ENCODE data around the gene BTNL8.

The BTNL8 gene

GRCh38 chr5:180977852-180978251, 78.9 kb downstream of the BTNL8 start:
- no peak for DNase-seq (ENCODE audit: low read depth)
- no peak overlapping the region for H3K4me3 ChIP-seq (ENCODE audit: low read length)
- TF ChIP-seq CTCF (conservative IDR thresholded peaks at IDR 0.05; ENCODE audit: low read depth, low read length): no peak

GRCh38 chr5:180982008-180982741, 83.2 kb downstream of the BTNL8 start:
- no peak overlapping the region for H3K4me3 ChIP-seq (ENCODE audit: low read length)
- no peak for DNase-seq (ENCODE audit: low read depth)
- no peak for TF ChIP-seq CTCF (conservative IDR thresholded peaks at IDR 0.05; ENCODE audit: low read depth, low read length)

- no peak overlapping the region for H3K4me3 ChIP-seq (ENCODE audit: low read length)
- no peak for DNase-seq (ENCODE audit: low read depth)
- TF ChIP-seq CTCF (conservative IDR thresholded peaks at IDR 0.05; ENCODE audit: low read depth, low read length): no peak
Measured at GRCh38 chr5:180988016-180988415, 89.1 kb downstream of the BTNL8 start.

GRCh38 chr5:180988592-180988991, 89.6 kb downstream of the BTNL8 start, which contains the start of gene BTNL3:
Gene BTNL3 (plus strand): TSS chr5:180988846. CDS start chr5:180989029, 183 bp downstream.
- no peak for DNase-seq (ENCODE audit: low read depth)
- TF ChIP-seq CTCF (conservative IDR thresholded peaks at IDR 0.05; ENCODE audit: low read depth, low read length): no peak
- no peak within 1 kb of the TSS for H3K4me3 ChIP-seq (ENCODE audit: low read length)

- no peak overlapping the region for H3K4me3 ChIP-seq (ENCODE audit: low read length)
- TF ChIP-seq CTCF (conservative IDR thresholded peaks at IDR 0.05; ENCODE audit: low read depth, low read length): no peak
- DNase-seq (ENCODE audit: low read depth): no peak
Measured at GRCh38 chr5:180990086-180990881, 91.3 kb downstream of the BTNL8 start.

- no peak for DNase-seq (ENCODE audit: low read depth)
- no peak overlapping the region for H3K4me3 ChIP-seq (ENCODE audit: low read length)
- TF ChIP-seq CTCF (conservative IDR thresholded peaks at IDR 0.05; ENCODE audit: low read depth, low read length): no peak
Measured at GRCh38 chr5:180990882-180991242, 91.9 kb downstream of the BTNL8 start.

Data from retinal pigment epithelial cell (primary cell).